ENCODE data around the gene TMTC2.

Gene TMTC2

GRCh38 chr12:82818271-82819035 lies 131.7 kb downstream of the TMTC2 start:
- H3K4me1 ChIP-seq (ENCODE audit: insufficient read depth, insufficient read length), result no peaks in the 10 kb centered on the region
- no peaks in the 10 kb centered on the region for H3K36me3 ChIP-seq (ENCODE audit: insufficient read depth, insufficient read length, low read length)
- H3K27me3 ChIP-seq (ENCODE audit: insufficient read depth, insufficient read length), result no peaks in the 10 kb centered on the region
- no peak for DNase-seq (ENCODE audit: low read depth, low spot score)
- H3K9ac ChIP-seq (ENCODE audit: insufficient read length, low read depth), result no peak overlapping the region
- no peak overlapping the region for H3K4me3 ChIP-seq (ENCODE audit: insufficient read length, low read depth)
- TF ChIP-seq SUZ12 (IDR thresholded peaks at IDR 0.05; ENCODE audit: extremely low read depth, insufficient read depth, insufficient read length) (no peak), YY1 (IDR thresholded peaks at IDR 0.05; ENCODE audit: insufficient read depth, insufficient read length) (no peak), ZNF274 (IDR thresholded peaks at IDR 0.05; ENCODE audit: low read depth, low read length) (no peak)
- H3K9me3 ChIP-seq (ENCODE audit: insufficient read depth, low read length), result no peaks in the 10 kb centered on the region

GRCh38 chr12:82826505-82826904 lies 139.8 kb downstream of the TMTC2 start:
- H3K9me3 ChIP-seq (ENCODE audit: insufficient read depth, low read length), result no peaks in the 10 kb centered on the region
- H3K27me3 ChIP-seq (ENCODE audit: insufficient read depth, insufficient read length), result no peaks in the 10 kb centered on the region
- TF ChIP-seq YY1 (IDR thresholded peaks at IDR 0.05; ENCODE audit: insufficient read depth, insufficient read length) (no peak), SUZ12 (IDR thresholded peaks at IDR 0.05; ENCODE audit: extremely low read depth, insufficient read depth, insufficient read length) (no peak), ZNF274 (IDR thresholded peaks at IDR 0.05; ENCODE audit: low read depth, low read length) (no peak)
- no peak overlapping the region for H3K9ac ChIP-seq (ENCODE audit: insufficient read length, low read depth)
- H3K36me3 ChIP-seq (ENCODE audit: insufficient read depth, insufficient read length, low read length), result no peaks in the 10 kb centered on the region
- no peaks in the 10 kb centered on the region for H3K4me1 ChIP-seq (ENCODE audit: insufficient read depth, insufficient read length)
- no peak for DNase-seq (ENCODE audit: low read depth, low spot score)
- no peak overlapping the region for H3K4me3 ChIP-seq (ENCODE audit: insufficient read length, low read depth)

GRCh38 chr12:82832096-82832495 lies 145.4 kb downstream of the TMTC2 start:
- H3K27me3 ChIP-seq (ENCODE audit: insufficient read depth, insufficient read length), result no peaks in the 10 kb centered on the region
- TF ChIP-seq ZNF274 (IDR thresholded peaks at IDR 0.05; ENCODE audit: low read depth, low read length) (no peak), SUZ12 (IDR thresholded peaks at IDR 0.05; ENCODE audit: extremely low read depth, insufficient read depth, insufficient read length) (no peak), YY1 (IDR thresholded peaks at IDR 0.05; ENCODE audit: insufficient read depth, insufficient read length) (no peak)

GRCh38 chr12:82832981-82833380 lies 146.3 kb downstream of the TMTC2 start:
- no peaks in the 10 kb centered on the region for H3K36me3 ChIP-seq (ENCODE audit: insufficient read depth, insufficient read length, low read length)
- no peak for DNase-seq (ENCODE audit: low read depth, low spot score)
- no peaks in the 10 kb centered on the region for H3K9me3 ChIP-seq (ENCODE audit: insufficient read depth, low read length)
- no peaks in the 10 kb centered on the region for H3K27me3 ChIP-seq (ENCODE audit: insufficient read depth, insufficient read length)
- no peak overlapping the region for H3K4me3 ChIP-seq (ENCODE audit: insufficient read length, low read depth)
- no peaks in the 10 kb centered on the region for H3K4me1 ChIP-seq (ENCODE audit: insufficient read depth, insufficient read length)
- TF ChIP-seq SUZ12 (IDR thresholded peaks at IDR 0.05; ENCODE audit: extremely low read depth, insufficient read depth, insufficient read length) (no peak), ZNF274 (IDR thresholded peaks at IDR 0.05; ENCODE audit: low read depth, low read length) (no peak), YY1 (IDR thresholded peaks at IDR 0.05; ENCODE audit: insufficient read depth, insufficient read length) (no peak)
- no peak overlapping the region for H3K9ac ChIP-seq (ENCODE audit: insufficient read length, low read depth)

More at GRCh38 chr12:82832096-82832495, 145.4 kb downstream of the TMTC2 start:
- H3K36me3 ChIP-seq (ENCODE audit: insufficient read depth, insufficient read length, low read length), result no peaks in the 10 kb centered on the region
- no peak overlapping the region for H3K9ac ChIP-seq (ENCODE audit: insufficient read length, low read depth)
- no peaks in the 10 kb centered on the region for H3K9me3 ChIP-seq (ENCODE audit: insufficient read depth, low read length)
- H3K4me1 ChIP-seq (ENCODE audit: insufficient read depth, insufficient read length), result no peaks in the 10 kb centered on the region
- DNase-seq (ENCODE audit: low read depth, low spot score), result no peak
- H3K4me3 ChIP-seq (ENCODE audit: insufficient read length, low read depth), result no peak overlapping the region

DNA sequence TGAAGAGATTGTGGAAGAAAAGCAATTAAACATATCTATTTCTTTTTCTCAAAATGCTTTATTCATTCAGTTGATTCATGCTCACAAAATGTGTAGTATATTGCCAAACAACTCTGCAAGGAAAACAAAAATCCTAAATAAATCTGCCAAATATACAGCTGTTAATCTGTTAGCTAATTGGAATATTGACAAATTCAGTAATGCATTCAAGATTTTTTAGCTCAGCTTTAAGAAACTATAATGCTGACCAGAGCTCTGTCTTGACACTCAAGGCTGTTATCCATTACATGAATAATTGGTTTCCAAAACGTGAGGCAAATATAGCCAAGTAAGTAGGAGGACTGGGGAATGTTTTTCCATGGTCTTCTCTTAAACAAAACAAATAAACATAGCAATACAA lies 146.8 kb downstream of the TMTC2 start:
- no peak for DNase-seq (ENCODE audit: low read depth, low spot score)
- H3K36me3 ChIP-seq (ENCODE audit: insufficient read depth, insufficient read length, low read length), result no peaks in the 10 kb centered on the region
- no peaks in the 10 kb centered on the region for H3K27me3 ChIP-seq (ENCODE audit: insufficient read depth, insufficient read length)
- no peak overlapping the region for H3K9ac ChIP-seq (ENCODE audit: insufficient read length, low read depth)
- H3K4me1 ChIP-seq (ENCODE audit: insufficient read depth, insufficient read length), result no peaks in the 10 kb centered on the region
- H3K4me3 ChIP-seq (ENCODE audit: insufficient read length, low read depth), result no peak overlapping the region
- no peaks in the 10 kb centered on the region for H3K9me3 ChIP-seq (ENCODE audit: insufficient read depth, low read length)
- TF ChIP-seq ZNF274 (IDR thresholded peaks at IDR 0.05; ENCODE audit: low read depth, low read length) (no peak), YY1 (IDR thresholded peaks at IDR 0.05; ENCODE audit: insufficient read depth, insufficient read length) (no peak), SUZ12 (IDR thresholded peaks at IDR 0.05; ENCODE audit: extremely low read depth, insufficient read depth, insufficient read length) (no peak)

GRCh38 chr12:82835217-82835616 lies 148.5 kb downstream of the TMTC2 start:
- H3K27me3 ChIP-seq (ENCODE audit: insufficient read depth, insufficient read length), result no peaks in the 10 kb centered on the region

DNA sequence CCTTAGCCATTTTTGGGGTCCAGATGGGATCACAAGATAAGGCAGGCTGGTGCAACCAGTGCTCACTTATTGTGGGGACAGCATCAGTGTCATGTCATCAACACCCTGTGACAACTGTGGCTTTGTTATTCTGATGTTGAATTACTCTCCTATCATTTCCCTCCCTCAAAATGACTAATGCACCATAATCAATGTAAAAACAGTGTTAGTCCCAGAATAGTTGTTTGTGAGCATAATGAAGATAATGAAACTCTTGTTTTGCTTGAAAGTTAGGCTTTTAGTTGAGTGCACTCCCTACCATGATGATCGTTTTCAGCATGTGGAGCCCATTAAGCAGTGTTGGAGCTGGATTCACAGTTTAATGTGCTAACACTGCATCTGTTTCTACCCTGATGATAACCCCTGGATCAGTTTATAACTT lies 151.4 kb downstream of the TMTC2 start:
- Histone ChIP-seq H3K27me3 (ENCODE audit: insufficient read depth, insufficient read length) (no peaks in the 10 kb centered on the region), H3K9ac (ENCODE audit: insufficient read length, low read depth) (no peak overlapping the region)
- TF ChIP-seq SUZ12 (IDR thresholded peaks at IDR 0.05; ENCODE audit: extremely low read depth, insufficient read depth, insufficient read length), result no peak
- TF ChIP-seq YY1 (IDR thresholded peaks at IDR 0.05; ENCODE audit: insufficient read depth, insufficient read length), result no peak
- no peak for TF ChIP-seq ZNF274 (IDR thresholded peaks at IDR 0.05; ENCODE audit: low read depth, low read length)

More at GRCh38 chr12:82835217-82835616, 148.5 kb downstream of the TMTC2 start:
- Histone ChIP-seq H3K9me3 (ENCODE audit: insufficient read depth, low read length) (no peaks in the 10 kb centered on the region), H3K36me3 (ENCODE audit: insufficient read depth, insufficient read length, low read length) (no peaks in the 10 kb centered on the region), H3K4me1 (ENCODE audit: insufficient read depth, insufficient read length) (no peaks in the 10 kb centered on the region), H3K9ac (ENCODE audit: insufficient read length, low read depth) (no peak overlapping the region), H3K4me3 (ENCODE audit: insufficient read length, low read depth) (no peak overlapping the region)
- TF ChIP-seq ZNF274 (IDR thresholded peaks at IDR 0.05; ENCODE audit: low read depth, low read length), result no peak
- no peak for TF ChIP-seq YY1 (IDR thresholded peaks at IDR 0.05; ENCODE audit: insufficient read depth, insufficient read length)
- TF ChIP-seq SUZ12 (IDR thresholded peaks at IDR 0.05; ENCODE audit: extremely low read depth, insufficient read depth, insufficient read length), result no peak
- no peak for DNase-seq (ENCODE audit: low read depth, low spot score)

More for the DNA sequence above, 151.4 kb downstream of the TMTC2 start:
- Histone ChIP-seq H3K4me1 (ENCODE audit: insufficient read depth, insufficient read length) (no peaks in the 10 kb centered on the region), H3K4me3 (ENCODE audit: insufficient read length, low read depth) (no peak overlapping the region), H3K9me3 (ENCODE audit: insufficient read depth, low read length) (no peaks in the 10 kb centered on the region), H3K36me3 (ENCODE audit: insufficient read depth, insufficient read length, low read length) (no peaks in the 10 kb centered on the region)
- no peak for DNase-seq (ENCODE audit: low read depth, low spot score)
